DMS 273 treated with DMSO at 0.1 percent for 48 hours (cell line): ENCODE measurements around the gene RBM23.
"Not testable (repeated sequence)": the region's sequence is repeated elsewhere in the genome, so short reads cannot be mapped to it uniquely, and the experiment has no call there.

ENCODE experiments used
- DNase-seq: peaks from one replicate; lab custom pipeline; 2025; lab: John Stamatoyannopoulos, UW

RBM23 gene

GRCh38 chr14:22918804-22919600 is at the start of gene RBM23:
Gene RBM23, minus strand, starts transcription at chr14:22919149.
- DNase-seq: peak; percentile 99

- no peak for DNase-seq
Observed at GRCh38 chr14:22966783-22967269, 47.9 kb upstream of the RBM23 start.

DNA sequence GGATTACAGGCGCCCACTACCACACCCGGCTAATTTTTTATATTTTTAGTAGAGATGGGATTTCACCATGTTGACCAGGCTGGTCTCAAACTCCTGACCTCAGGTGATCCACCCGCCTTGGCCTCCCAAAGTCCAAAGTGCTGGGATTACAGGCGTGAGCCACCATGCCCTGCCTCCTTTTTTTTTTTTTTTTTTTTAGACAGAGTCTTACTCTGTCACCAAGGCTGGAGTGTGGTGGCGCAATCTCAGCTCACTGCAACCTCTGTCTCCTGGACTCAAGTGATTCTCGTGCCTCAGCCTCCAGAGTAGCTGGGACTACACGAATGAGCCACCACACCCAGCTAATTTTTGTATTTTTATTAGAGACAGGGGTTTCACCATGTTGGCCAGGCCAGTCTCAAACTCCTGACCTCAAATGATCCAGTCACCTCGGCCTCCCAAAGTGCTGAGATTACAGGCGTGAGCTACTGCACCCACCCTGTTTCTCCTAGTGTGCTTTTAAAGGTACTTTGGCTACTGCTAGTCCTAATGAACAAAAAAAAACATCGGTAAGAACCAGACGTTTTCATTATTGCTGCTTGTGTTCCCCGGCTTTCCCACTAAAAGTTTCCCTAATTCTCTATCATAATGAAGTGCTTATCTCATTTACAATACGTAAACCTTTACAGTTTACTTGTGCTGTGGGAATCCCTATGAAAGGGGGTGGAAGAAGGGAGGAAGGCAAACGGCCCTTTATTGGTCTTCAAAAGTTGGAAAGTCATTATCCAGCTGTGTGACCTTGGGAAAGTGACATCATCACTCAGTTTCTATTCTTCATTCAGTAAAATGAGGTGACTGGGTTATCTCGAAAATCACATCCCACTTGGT is 47.2 kb upstream of the RBM23 start:
- DNase-seq: not testable (repeated sequence)

DNA sequence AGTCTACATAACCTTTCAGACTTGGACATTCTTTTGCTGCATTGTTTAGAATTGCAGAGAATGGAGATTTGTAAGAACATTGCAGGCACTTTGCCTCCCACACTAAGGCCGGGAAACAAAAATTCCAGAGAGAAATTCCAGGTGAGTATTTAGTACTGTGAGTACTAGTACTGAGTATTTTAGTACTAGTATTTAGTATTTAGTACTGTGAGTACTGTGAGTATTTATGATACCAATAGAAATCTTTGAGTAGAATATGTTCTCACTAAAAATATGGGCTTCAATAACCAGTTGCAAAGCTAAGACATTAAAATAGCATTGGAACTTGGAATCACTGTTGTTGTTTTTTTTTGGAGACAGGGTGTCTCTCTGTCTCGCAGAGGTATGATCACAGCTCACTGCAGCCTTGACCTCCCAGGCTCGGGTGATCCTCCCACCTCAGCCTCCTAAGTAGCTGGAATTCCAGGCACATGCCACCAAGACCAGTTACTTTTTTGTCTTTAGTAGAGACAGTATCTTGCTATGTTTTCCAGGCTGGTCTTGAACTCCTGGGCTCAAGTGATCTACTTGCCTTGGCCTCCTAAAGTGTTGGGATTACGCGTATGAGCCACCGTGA is 43.2 kb upstream of the RBM23 start:
- DNase-seq: no peak

- DNase-seq: no peak
Observed at GRCh38 chr14:22955702-22956569, 37.0 kb upstream of the RBM23 start.

GRCh38 chr14:22952418-22952817 is 33.5 kb upstream of the RBM23 start:
- no peak for DNase-seq

DNA sequence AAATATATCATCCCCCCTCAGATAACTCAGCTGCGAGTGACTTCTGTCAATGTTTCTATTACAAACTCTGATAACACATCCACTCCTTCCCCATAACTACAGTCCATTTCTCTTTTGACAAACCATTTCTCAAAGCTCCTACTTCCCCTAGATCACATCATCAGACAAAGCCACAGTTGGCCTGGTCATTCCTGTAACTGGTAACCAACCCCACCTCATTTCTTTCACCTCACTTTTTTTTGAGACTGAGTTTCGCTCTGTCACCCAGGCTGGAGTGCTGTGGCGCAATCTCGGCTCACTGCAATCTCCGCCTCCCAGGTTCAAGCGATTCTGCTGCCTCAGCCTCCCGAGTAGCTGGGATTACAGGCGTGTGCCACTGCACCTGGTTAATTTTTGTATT is 32.8 kb upstream of the RBM23 start:
- not testable (repeated sequence) for DNase-seq

DNA sequence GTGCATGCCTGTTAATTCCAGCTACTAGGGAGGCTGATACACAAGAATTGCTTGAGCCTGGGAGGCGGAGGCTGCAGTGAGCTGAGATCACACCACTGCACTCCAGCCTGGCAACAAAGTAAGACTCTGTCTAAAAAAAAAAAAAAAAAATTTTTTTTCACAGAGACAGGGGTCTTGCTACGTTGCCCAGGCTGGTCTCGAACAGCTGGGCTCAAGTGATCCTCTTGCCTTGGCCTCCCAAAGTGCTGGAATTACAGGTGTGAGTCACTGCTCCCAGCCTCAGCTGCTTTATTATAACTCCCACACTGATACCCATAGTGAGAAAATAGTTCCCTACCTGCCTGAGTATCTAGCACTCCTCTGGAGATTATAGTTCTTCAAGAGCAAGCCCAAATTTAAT is 26.7 kb upstream of the RBM23 start:
- no peak for DNase-seq

- no peak for DNase-seq
Observed at GRCh38 chr14:22939684-22940083, 20.7 kb upstream of the RBM23 start.

- DNase-seq: no peak
Observed at GRCh38 chr14:22935156-22935555, 16.2 kb upstream of the RBM23 start.

GRCh38 chr14:22932146-22932545 is 13.2 kb upstream of the RBM23 start:
- no peak for DNase-seq

- no peak for DNase-seq
Observed at GRCh38 chr14:22929961-22930364, 11.0 kb upstream of the RBM23 start.

GRCh38 chr14:22929104-22929960 is 10.4 kb upstream of the RBM23 start, which contains the start of gene PRMT5:
Gene PRMT5, minus strand, starts transcription at chr14:22929376. Its CDS starts 15 bp downstream, at chr14:22929361.
- DNase-seq: peak; percentile 99

GRCh38 chr14:22928237-22929103 is 9.5 kb upstream of the RBM23 start:
- DNase-seq: no peak

GRCh38 chr14:22926316-22926715 is 7.4 kb upstream of the RBM23 start:
- no peak for DNase-seq

DNA sequence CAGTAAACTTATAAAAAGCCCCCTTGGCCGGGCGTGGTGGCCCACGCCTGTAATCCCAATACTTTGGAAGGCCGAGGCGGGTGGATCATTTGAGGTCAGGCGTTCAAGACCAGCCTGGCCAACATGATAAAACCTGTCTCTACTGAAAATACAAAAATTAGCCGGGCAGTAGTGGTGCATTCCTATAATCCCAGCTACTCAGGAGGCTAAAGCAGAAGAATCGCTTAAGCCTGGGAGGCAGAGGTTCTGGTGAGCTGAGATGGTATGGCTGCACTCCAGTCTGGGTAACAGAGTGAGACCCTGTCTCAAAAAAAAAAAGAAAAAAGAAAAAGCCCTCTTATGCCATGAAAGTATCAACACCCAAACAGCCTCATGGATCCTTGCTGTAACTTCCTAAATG is 6.6 kb upstream of the RBM23 start:
- no peak for DNase-seq

GRCh38 chr14:22923746-22924145 is 4.8 kb upstream of the RBM23 start:
- no peak for DNase-seq

- DNase-seq: no peak
Observed at GRCh38 chr14:22922294-22922693, 3.3 kb upstream of the RBM23 start.

GRCh38 chr14:22920697-22921096 is 1.7 kb upstream of the RBM23 start:
- DNase-seq: no peak

DNA sequence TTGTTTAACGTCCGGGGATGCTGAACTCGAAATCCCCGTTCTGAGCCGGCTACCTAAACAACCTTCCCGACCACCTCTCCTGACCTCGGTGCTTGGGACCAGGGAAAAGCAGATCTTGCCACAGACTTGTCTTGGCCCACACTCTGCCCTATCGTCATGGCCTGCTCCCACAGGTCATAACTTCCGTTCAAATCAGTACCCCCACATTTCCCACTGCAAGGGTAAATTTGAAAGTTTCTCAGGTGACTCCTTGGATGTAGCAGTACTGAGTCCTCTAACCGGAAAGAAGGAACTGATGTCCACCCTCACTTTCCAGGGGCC is 612 bp upstream of the RBM23 start:
- DNase-seq: no peak
